RWPE2 (cell line): ENCODE results near the gene MT1M.
"Not testable (repeated sequence)": the region's sequence is repeated elsewhere in the genome, so short reads cannot be mapped to it uniquely, and the experiment has no call there.

Experiments
- ATAC-seq: fragments of 200-7000 bp; cut with Tn5 transposase; 3 replicates; pipeline ENCODE4 v1.9.1; 2021; ENCODE audit warnings: low read depth
- DNase-seq: peaks from one replicate; pipeline ENCODE4 v3.0.0-alpha.2; 2020; ENCODE audit warnings: low spot score
- H3K27ac ChIP-seq: fragments of 450-650 bp; 2 replicates; pipeline ENCODE4 v1.5.1; 2017; ENCODE audit warnings: mild to moderate bottlenecking; ENCODE audit not compliant: poor library complexity, severe bottlenecking
- H3K27me3 ChIP-seq: fragments of 250-450 bp; sonication (Bioruptor Pico); 2 replicates; pipeline ENCODE4 v1.5.1; 2021; ENCODE audit warnings: mild to moderate bottlenecking, moderate library complexity; ENCODE audit not compliant: insufficient read depth, poor library complexity, severe bottlenecking
- H3K36me3 ChIP-seq: fragments of 250-450 bp; sonication (Bioruptor Pico); 2 replicates; pipeline ENCODE4 v1.5.1; 2020; ENCODE audit warnings: low read depth, mild to moderate bottlenecking, moderate library complexity
- H3K4me1 ChIP-seq: fragments of 250-450 bp; sonication (Bioruptor Pico); 2 replicates; pipeline ENCODE4 v1.5.1; 2021; ENCODE audit warnings: mild to moderate bottlenecking, moderate library complexity; ENCODE audit not compliant: insufficient read depth, poor library complexity, severe bottlenecking
- H3K4me3 ChIP-seq: fragments of 250-450 bp; sonication (Bioruptor Pico); 2 replicates; pipeline ENCODE4 v1.5.1; 2021; ENCODE audit warnings: mild to moderate bottlenecking, moderate library complexity; ENCODE audit not compliant: severe bottlenecking
- H3K9me3 ChIP-seq: fragments of 250-450 bp; sonication (Bioruptor Pico); 2 replicates; pipeline ENCODE4 v1.5.1; 2021; ENCODE audit warnings: mild to moderate bottlenecking, moderate library complexity; ENCODE audit not compliant: severe bottlenecking
- TF ChIP-seq, protein P1 (sequence below): fragments of 450-650 bp; IDR thresholded peaks from one replicate; pipeline ENCODE4 v1.5.1; 2017; ENCODE audit warnings: mild to moderate bottlenecking, moderate library complexity; ENCODE audit not compliant: poor library complexity, severe bottlenecking

The MT1M gene

GRCh38 chr16:56632156-56632847 is at the start of gene MT1M:
TSS of gene MT1M (plus strand) at chr16:56632659. CDS start at chr16:56632732, 73 bp downstream.
- H3K27me3 ChIP-seq: no peaks in the 10 kb centered on the region
- H3K4me3 ChIP-seq: no peak within 1 kb of the TSS
- DNase-seq (no peak), ATAC-seq (no peak)
- H3K9me3 ChIP-seq: no peaks in the 10 kb centered on the region
- no peaks in the 10 kb centered on the region for H3K4me1 ChIP-seq
- H3K27ac ChIP-seq: no peak within 1 kb of the TSS
- TF ChIP-seq, protein P1, sequence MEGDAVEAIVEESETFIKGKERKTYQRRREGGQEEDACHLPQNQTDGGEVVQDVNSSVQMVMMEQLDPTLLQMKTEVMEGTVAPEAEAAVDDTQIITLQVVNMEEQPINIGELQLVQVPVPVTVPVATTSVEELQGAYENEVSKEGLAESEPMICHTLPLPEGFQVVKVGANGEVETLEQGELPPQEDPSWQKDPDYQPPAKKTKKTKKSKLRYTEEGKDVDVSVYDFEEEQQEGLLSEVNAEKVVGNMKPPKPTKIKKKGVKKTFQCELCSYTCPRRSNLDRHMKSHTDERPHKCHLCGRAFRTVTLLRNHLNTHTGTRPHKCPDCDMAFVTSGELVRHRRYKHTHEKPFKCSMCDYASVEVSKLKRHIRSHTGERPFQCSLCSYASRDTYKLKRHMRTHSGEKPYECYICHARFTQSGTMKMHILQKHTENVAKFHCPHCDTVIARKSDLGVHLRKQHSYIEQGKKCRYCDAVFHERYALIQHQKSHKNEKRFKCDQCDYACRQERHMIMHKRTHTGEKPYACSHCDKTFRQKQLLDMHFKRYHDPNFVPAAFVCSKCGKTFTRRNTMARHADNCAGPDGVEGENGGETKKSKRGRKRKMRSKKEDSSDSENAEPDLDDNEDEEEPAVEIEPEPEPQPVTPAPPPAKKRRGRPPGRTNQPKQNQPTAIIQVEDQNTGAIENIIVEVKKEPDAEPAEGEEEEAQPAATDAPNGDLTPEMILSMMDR: no peak
- H3K36me3 ChIP-seq: no peaks in the 10 kb centered on the region

DNA sequence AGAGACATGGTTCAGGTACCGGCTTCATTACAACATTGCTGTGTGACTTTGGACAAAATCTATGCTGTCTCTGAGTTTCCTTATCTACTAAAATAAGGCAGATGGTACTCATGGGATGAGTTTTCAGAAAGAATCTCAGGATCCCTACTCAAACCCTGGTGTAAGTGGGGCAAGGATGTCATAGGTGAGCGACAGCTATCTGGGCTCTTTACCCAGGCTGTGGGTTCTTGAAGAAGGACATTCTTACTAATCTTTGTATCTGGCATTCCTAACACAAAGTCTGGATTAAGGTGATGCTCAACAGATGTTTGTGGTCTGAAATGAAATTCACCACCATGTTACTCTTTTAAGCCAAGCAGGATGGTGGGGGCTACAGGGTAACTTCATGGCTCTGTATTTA is 49.5 kb upstream of the MT1M start:
- not testable (repeated sequence) for H3K9me3 ChIP-seq, H3K4me3 ChIP-seq, H3K27ac ChIP-seq, H3K4me1 ChIP-seq, H3K36me3 ChIP-seq, H3K27me3 ChIP-seq, DNase-seq, ATAC-seq

DNA sequence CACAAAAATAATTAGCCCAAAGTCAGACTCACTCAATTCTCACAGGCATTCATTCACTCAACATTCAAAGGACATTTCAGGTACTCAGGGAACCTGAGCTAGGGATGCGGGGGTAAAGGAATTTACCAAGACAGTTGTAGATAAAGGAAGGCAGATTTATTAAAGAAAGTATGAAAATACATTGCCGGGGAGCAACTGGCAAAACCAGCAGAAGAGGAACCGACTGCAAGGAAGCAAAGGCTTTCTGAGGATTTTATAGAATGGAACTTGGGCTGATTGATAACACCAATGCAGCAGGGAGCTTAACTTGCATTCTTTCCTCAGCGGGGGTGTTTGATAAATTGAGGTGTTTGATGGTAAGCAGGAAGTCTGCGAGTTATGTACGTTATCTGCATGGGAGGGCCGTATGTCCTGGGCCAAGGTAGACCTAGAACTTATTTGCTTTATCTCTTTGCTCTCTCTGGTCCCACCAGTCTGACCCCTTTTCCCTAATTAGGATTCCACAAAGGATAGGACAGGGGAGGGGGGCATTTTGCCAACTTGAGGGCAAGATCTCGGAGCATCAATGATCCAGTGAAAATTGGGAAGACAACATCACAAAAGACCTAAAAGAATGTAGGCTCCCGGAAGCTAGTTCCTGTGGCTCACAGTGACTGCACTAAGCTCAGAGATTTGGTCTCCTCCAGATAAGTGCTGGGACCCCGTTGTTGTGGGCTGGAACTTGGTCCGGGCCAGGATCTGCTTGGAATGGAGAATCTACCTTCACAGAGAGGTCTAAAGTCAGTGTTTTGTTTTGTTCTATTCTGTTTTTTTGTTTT is 48.9 kb upstream of the MT1M start:
- no peak for DNase-seq
- no peak for ATAC-seq
- Histone ChIP-seq H3K4me1 (no peaks in the 10 kb centered on the region), H3K4me3 (no peak overlapping the region), H3K27me3 (no peaks in the 10 kb centered on the region), H3K9me3 (no peaks in the 10 kb centered on the region), H3K27ac (no peak overlapping the region), H3K36me3 (no peaks in the 10 kb centered on the region)
- TF ChIP-seq, protein P1: no peak

DNA sequence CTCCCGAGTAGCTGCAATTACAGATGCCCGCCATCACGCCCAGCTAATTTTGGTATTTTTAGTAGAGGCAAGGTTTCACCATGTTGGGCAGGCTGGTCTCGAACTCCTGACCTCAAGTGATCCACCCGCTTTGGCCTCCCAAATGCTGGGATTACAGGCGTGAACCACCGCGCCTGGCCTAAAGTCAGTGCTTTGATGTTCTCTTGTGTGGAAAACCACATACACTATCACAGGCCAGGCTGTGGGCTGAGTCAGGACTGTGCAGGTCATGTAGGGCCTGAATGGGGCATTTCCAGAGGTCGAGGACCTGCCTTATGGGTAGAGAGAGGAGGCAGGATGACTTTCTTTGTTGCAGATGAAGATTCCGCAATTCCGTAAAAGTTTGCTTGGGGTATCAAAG is 48.2 kb upstream of the MT1M start:
- H3K36me3 ChIP-seq: no peaks in the 10 kb centered on the region
- H3K27ac ChIP-seq: no peak overlapping the region
- no peaks in the 10 kb centered on the region for H3K9me3 ChIP-seq
- H3K4me1 ChIP-seq: no peaks in the 10 kb centered on the region
- peaks cover 7% of the 10 kb centered on the region for H3K27me3 ChIP-seq
- no peak overlapping the region for H3K4me3 ChIP-seq
- TF ChIP-seq, protein P1: no peak
- ATAC-seq: no peak
- DNase-seq: no peak

GRCh38 chr16:56588781-56589140 is 43.7 kb upstream of the MT1M start:
- Histone ChIP-seq H3K9me3 (no peaks in the 10 kb centered on the region), H3K4me1 (no peaks in the 10 kb centered on the region), H3K36me3 (no peaks in the 10 kb centered on the region), H3K27me3 (peaks cover 19% of the 10 kb centered on the region), H3K27ac (no peak overlapping the region), H3K4me3 (peak overlapping the region; percentile 14)
- ATAC-seq (no peak), DNase-seq (no peak)
- TF ChIP-seq, protein P1: no peak
